HEK293T (cell line): Measurements from ENCODE around the gene MYO7B.

Source experiments
- CTCF ChIA-PET: fragments of 350-600 bp; formaldehyde crosslinking; extraction: SDS; loops from one replicate; lab custom pipeline; 2021; ENCODE audit warnings: antibody characterized with exemption, inconsistent platforms; lab: Yijun Ruan, JAX
- POLR2A ChIA-PET: fragments of 350-600 bp; formaldehyde crosslinking; extraction: SDS; loops from one replicate; lab custom pipeline; 2020; ENCODE audit warnings: antibody characterized with exemption, inconsistent platforms; lab: Yijun Ruan, JAX
- DNase-seq: peaks from one replicate; pipeline ENCODE4 v3.0.0; 2012; ENCODE audit warnings: mixed read lengths; ENCODE audit errors: extremely low spot score
- ARNT ChIP-seq: fragments of 450-650 bp; IDR thresholded peaks from 2 replicates; pipeline ENCODE4 v1.6.1; 2017; ENCODE audit warnings: mild to moderate bottlenecking
- BHLHE40 ChIP-seq: fragments of 450-650 bp; IDR thresholded peaks from 2 replicates; pipeline ENCODE4 v1.6.1; 2016; ENCODE audit warnings: mild to moderate bottlenecking, moderate library complexity, borderline replicate concordance
- CTBP1 ChIP-seq: fragments of 450-650 bp; IDR thresholded peaks from 2 replicates; pipeline ENCODE4 v1.6.1; 2016; ENCODE audit warnings: borderline replicate concordance
- ELF4 ChIP-seq: fragments of 450-650 bp; IDR thresholded peaks from 2 replicates; pipeline ENCODE4 v1.6.1; 2017; ENCODE audit warnings: antibody characterized with exemption
- FOXA1 ChIP-seq: fragments of 450-650 bp; IDR thresholded peaks from 2 replicates; pipeline ENCODE4 v1.6.1; 2016; ENCODE audit warnings: mild to moderate bottlenecking
- FOXK2 ChIP-seq: fragments of 450-650 bp; IDR thresholded peaks from 2 replicates; pipeline ENCODE4 v1.6.1; 2016; ENCODE audit warnings: mild to moderate bottlenecking
- FOXM1 ChIP-seq: fragments of 450-650 bp; IDR thresholded peaks from 2 replicates; pipeline ENCODE4 v1.6.1; 2017; ENCODE audit warnings: mild to moderate bottlenecking, borderline replicate concordance
- HDGF ChIP-seq: fragments of 450-650 bp; IDR thresholded peaks from 2 replicates; pipeline ENCODE4 v1.6.1; 2017; ENCODE audit warnings: antibody characterized with exemption, borderline replicate concordance
- L3MBTL2 ChIP-seq: fragments of 450-650 bp; conservative IDR thresholded peaks from 2 replicates; pipeline ENCODE4 v1.6.1; 2016; ENCODE audit warnings: mild to moderate bottlenecking
- LEF1 ChIP-seq: fragments of 450-650 bp; IDR thresholded peaks from 2 replicates; pipeline ENCODE4 v1.6.1; 2017; ENCODE audit warnings: mild to moderate bottlenecking, borderline replicate concordance
- NFRKB ChIP-seq: fragments of 450-650 bp; IDR thresholded peaks from 2 replicates; pipeline ENCODE4 v1.6.1; 2016; ENCODE audit warnings: mild to moderate bottlenecking, moderate library complexity
- SP1 ChIP-seq: fragments of 450-650 bp; IDR thresholded peaks from 2 replicates; pipeline ENCODE4 v1.6.1; 2017
- SUZ12 ChIP-seq: fragments of 450-650 bp; IDR thresholded peaks from 2 replicates; pipeline ENCODE4 v1.6.1; 2016; ENCODE audit warnings: mild to moderate bottlenecking
- TARDBP ChIP-seq: fragments of 450-650 bp; IDR thresholded peaks from 2 replicates; pipeline ENCODE4 v1.6.1; 2016
- ZNF384 ChIP-seq: fragments of 450-650 bp; IDR thresholded peaks from 2 replicates; pipeline ENCODE4 v1.6.1; 2016
- TF ChIP-seq, protein P1 (sequence below): fragments of 450-650 bp; IDR thresholded peaks from 2 replicates; pipeline ENCODE4 v1.6.1; 2016

MYO7B gene

DNA sequence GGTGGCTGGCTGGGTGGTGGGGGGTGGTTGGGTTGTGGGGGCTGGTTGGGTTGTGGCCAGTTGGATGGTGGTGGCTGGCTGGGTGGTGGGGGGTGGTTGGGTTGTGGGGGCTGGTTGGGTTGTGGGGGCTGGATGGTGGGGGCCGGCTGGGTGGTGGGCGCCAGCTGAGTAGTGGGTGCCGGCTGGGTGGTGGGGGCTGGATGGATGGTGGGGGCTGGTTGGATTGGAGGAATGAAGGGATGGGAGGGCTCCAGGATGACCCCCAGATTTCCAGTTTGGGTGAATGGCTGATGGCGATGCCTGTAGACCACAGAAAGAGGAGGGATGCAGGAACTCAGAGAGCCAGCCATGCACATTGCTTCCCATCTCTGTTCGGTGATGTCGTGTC is 83.7 kb downstream of the MYO7B start:
- DNase-seq, result no peak
- CTCF ChIA-PET, result no interaction called here
- TF ChIP-seq FOXM1 (no peak), SP1 (no peak), CTBP1 (no peak), FOXA1 (no peak), L3MBTL2 (no peak), ZNF384 (no peak), SUZ12 (no peak), ARNT (no peak), BHLHE40 (no peak), HDGF (no peak), ELF4 (no peak), NFRKB (no peak), FOXK2 (no peak)

DNA sequence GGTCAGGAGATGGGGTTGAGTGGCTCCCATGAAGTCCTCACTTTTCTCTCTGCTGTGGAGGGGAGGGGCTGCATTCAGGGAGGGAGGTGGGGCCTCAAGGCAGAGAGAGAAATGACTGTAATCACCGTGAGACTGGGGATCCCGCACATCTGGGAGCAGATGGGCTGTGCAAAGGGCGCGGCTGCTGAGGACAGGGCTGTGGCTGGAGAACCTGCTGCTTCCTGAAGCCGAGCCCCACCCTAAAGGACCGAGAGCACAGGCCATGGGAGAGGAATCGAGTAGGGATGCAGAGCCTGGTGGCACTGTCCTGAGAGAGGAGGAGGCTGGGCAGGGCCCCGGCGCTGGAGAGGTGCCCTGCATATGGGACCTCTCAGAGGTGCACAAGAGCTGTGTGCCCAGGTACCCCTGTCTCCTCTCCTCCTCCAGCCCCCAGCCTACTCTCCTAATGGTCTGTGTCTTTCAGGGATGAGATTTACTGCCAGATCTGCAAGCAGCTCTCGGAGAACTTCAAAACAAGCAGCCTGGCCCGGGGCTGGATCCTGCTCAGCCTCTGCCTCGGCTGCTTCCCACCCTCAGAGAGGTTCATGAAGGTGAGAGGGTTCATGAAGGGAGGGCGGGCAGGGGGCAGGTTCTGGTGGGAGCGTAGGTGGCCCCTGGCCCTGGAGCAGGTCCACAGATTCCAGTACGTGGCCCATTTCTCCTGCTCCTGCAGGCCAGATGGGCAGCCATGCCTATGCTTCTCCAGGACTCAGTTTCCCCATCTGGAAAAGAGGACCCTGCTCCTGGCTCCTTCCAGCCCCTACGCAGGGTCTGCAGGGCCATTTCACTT is 84.6 kb downstream of the MYO7B start:
- no peak for DNase-seq
- POLR2A ChIA-PET, result no interaction called here
- TF ChIP-seq TARDBP (no peak), FOXK2 (no peak), ELF4 (no peak), L3MBTL2 (no peak), SUZ12 (no peak), SP1 (no peak), NFRKB (no peak), BHLHE40 (no peak), HDGF (no peak), LEF1 (no peak), FOXM1 (no peak), FOXA1 (no peak), ZNF384 (no peak), CTBP1 (no peak), ARNT (no peak)
- TF ChIP-seq, protein P1, sequence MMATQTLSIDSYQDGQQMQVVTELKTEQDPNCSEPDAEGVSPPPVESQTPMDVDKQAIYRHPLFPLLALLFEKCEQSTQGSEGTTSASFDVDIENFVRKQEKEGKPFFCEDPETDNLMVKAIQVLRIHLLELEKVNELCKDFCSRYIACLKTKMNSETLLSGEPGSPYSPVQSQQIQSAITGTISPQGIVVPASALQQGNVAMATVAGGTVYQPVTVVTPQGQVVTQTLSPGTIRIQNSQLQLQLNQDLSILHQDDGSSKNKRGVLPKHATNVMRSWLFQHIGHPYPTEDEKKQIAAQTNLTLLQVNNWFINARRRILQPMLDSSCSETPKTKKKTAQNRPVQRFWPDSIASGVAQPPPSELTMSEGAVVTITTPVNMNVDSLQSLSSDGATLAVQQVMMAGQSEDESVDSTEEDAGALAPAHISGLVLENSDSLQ, result no peak
- CTCF ChIA-PET, result no interaction called here

More for the DNA sequence above, 83.7 kb downstream of the MYO7B start:
- POLR2A ChIA-PET, result no interaction called here

DNA sequence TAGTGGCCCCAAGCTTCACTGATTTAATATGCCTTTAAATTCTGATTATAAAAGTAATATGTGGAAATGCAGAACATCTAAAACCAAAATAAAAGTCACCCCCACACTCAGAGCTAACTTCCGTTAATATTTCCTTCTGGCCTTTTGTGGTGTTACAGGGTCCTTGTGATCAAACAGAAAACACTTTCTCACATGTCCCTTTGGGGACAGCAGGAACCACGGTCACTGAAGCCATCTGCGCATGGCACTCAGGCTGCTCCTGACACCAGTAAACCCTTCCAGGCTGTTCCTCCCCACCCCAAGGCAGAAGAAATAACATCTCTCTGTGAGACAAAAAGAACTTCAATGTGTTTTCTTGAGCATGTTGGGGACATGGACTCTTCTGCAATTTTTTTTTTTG is 85.4 kb downstream of the MYO7B start:
- DNase-seq, result no peak
- TF ChIP-seq L3MBTL2 (no peak), BHLHE40 (no peak)
- TF ChIP-seq, protein P1, result no peak
- POLR2A ChIA-PET, result no interaction called here
- CTCF ChIA-PET, result no interaction called here

DNA sequence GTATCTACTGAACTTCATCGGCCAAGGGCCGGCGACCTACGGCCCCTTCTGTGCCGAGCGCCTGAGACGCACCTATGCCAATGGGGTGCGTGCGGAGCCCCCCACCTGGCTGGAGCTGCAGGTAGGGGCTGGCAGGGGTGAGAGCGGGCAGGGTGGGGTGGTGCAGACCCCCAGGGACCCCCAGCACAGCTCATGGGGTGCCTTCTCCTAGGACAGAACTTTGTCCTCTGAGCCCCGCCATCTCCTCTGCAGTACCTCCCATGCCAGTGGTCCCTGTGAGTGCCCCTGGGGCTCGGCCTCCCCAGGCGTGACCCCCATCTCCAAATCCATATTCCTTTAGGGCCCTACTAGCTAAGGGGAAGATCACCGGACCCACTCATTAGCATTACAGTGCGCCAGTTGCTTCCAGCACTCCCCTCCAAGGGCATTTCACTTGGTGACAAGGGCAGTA is 86.5 kb downstream of the MYO7B start:
- POLR2A ChIA-PET, result no interaction called here
- no peak for DNase-seq
- CTCF ChIA-PET, result interaction anchor here (1.0 kb wide), 1 partner anchor 31 kb away, joined by 4 read pairs; no protein-coding TSS in a partner anchor
- TF ChIP-seq FOXA1 (no peak), L3MBTL2 (no peak), CTBP1 (no peak), SP1 (no peak), HDGF (no peak), NFRKB (no peak), TARDBP (no peak), ELF4 (no peak), BHLHE40 (no peak), FOXK2 (no peak)
- TF ChIP-seq, protein P1, result no peak

DNA sequence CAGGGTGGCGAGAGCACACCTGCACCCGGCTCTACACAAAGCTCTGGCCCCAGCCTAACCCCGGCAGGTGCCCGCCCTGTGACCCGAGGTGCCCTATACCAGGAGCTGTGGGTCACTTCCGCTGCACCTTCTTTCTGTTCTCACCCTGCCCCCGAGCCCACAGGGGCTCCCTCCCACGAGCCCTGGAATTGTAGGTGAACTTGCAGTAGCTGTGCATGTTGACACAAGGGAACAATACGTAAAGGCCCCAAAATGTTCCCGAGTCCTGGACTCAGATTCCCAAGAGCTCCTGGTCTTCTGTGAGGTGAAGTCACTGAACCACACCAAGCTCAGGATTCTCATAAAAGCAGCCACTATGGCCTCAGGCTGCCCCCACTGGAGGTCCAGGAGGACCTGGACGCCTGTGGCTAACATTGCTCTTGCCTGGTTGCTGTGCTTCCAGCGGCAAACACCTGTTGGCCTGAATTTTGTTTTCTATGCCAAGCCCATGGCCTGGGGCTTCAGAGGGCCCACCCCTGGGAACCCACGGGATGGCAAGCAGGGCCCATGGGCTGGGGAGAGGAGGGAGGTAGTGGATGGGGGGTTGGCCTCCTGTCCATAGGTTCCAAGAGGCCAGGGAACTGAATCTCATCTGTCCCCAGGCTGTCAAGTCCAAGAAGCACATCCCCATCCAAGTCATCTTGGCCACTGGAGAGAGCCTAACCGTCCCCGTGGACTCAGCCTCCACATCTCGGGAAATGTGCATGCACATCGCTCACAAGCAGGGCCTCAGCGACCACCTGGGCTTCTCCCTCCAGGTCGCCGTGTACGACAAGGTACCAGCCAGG is 87.3 kb downstream of the MYO7B start:
- ChIA-PET POLR2A (no interaction called here), CTCF (interaction anchor here (1.0 kb wide), 1 partner anchor 32 kb away, joined by 4 read pairs; no protein-coding TSS in a partner anchor)
- DNase-seq, result no peak
- TF ChIP-seq ZNF384 (no peak), CTBP1 (no peak), ARNT (no peak), FOXA1 (no peak), BHLHE40 (no peak), HDGF (no peak), TARDBP (no peak), FOXK2 (no peak), L3MBTL2 (no peak), FOXM1 (no peak)
- TF ChIP-seq, protein P1, result no peak
